HG02610 (cell line): ENCODE results near the gene LACC1.

Experiments used
- ATAC-seq: cut with Tn5 transposase; IDR thresholded peaks from one replicate; pipeline ENCODE4 v1.9.1; 2021; ENCODE audit warnings: mild to moderate bottlenecking, moderate library complexity; ENCODE audit not compliant: unreplicated experiment

Gene LACC1

GRCh38 chr13:43939086-43939485 lies 59.4 kb downstream of the LACC1 start:
- no peak for ATAC-seq

DNA sequence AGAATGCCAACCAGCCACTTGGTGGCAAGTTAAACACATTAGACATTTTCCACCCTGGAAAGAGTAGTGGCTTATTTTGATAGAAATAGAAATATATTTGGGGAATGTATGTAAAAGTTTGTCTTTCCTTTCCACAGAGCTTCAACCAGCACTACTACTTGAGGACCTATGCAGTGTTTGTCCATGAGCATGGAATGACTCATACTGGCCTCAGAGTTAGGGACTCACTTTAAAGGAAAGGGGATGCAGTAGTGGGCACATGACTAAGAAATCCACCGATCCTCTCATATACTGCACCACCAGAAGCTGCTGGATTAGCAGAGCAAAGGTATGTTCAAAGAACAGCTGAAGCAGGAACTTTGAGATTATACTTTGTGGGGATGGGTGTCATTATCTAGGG lies 62.6 kb downstream of the LACC1 start:
- ATAC-seq = no peak
